CD4-positive, alpha-beta memory T cell (primary cell): ENCODE data around the gene DIAPH2. TPM values are rescaled to one million over a fixed set of nuclear protein-coding genes. Genes with fewer than 3 reads are reported as not detected.
A peak's percentile ranks its signal among the peaks of the same experiment; 100 is the strongest.

Source experiments
- CTCF ChIA-PET: fragments of 350-600 bp; sonication (Branson Sonifier 250); formaldehyde crosslinking; loops from one replicate; lab custom pipeline; 2021; ENCODE audit warnings: inconsistent platforms; ENCODE audit not compliant: partially characterized antibody; lab: Charles Lee
- POLR2A ChIA-PET: fragments of 350-600 bp; sonication (Branson Sonifier 250); formaldehyde crosslinking; loops from one replicate; lab custom pipeline; 2021; ENCODE audit not compliant: partially characterized antibody; lab: Charles Lee
- DNase-seq, 5 donors: peaks; one replicate each; pipeline versions ENCODE4 v3.0.0 to v3.0.0-alpha.2; 2020 to 2022; ENCODE audit warnings: mixed read lengths in 1 of 5
- H3K27ac ChIP-seq: one replicate; pipeline ENCODE4 v1.7.0; 2013; ENCODE audit warnings: low read depth, low read length
- H3K27me3 ChIP-seq: 2 replicates; pipeline ENCODE4 v1.7.0; 2013; ENCODE audit warnings: mild to moderate bottlenecking, low read length, moderate library complexity; ENCODE audit not compliant: insufficient read depth
- H3K36me3 ChIP-seq: 2 replicates; pipeline ENCODE4 v1.7.0; 2013; ENCODE audit warnings: mild to moderate bottlenecking, low read length, moderate library complexity; ENCODE audit not compliant: insufficient read depth
- H3K4me1 ChIP-seq: 2 replicates; pipeline ENCODE4 v1.7.0; 2013; ENCODE audit warnings: mild to moderate bottlenecking, low read length, moderate library complexity; ENCODE audit not compliant: insufficient read depth
- H3K4me3 ChIP-seq, 2 donors: one replicate each; pipeline ENCODE4 v1.7.0; 2013; ENCODE audit warnings: low read length in 2 of 2, mild to moderate bottlenecking in 1 of 2
- H3K9me3 ChIP-seq, 2 donors: one replicate each; pipeline ENCODE4 v1.7.0; 2013; ENCODE audit warnings: low read length in 2 of 2, control low read depth in 1 of 2; ENCODE audit not compliant: control insufficient read depth in 1 of 2
- H3K27ac Mint-ChIP-seq, 7 donors: one replicate each; pipeline ENCODE4 v1.8.0; 2020 to 2021; ENCODE audit warnings: mixed read lengths in 7 of 7, mild to moderate bottlenecking in 6 of 7, inconsistent platforms in 3 of 7, moderate library complexity in 3 of 7
- H3K27me3 Mint-ChIP-seq, 2 donors: one replicate each; pipeline ENCODE4 v1.8.0; 2020 to 2021; ENCODE audit warnings: mixed read lengths in 2 of 2
- H3K36me3 Mint-ChIP-seq, 2 donors: one replicate each; pipeline ENCODE4 v1.8.0; 2020 to 2021; ENCODE audit warnings: mixed read lengths in 2 of 2, inconsistent platforms in 1 of 2, mild to moderate bottlenecking in 1 of 2
- H3K4me1 Mint-ChIP-seq, 4 donors: one replicate each; pipeline ENCODE4 v1.8.0; 2020 to 2021; ENCODE audit warnings: mixed read lengths in 4 of 4, mild to moderate bottlenecking in 1 of 4
- H3K4me3 Mint-ChIP-seq, 8 donors: one replicate each; pipeline ENCODE4 v1.8.0; 2020 to 2021; ENCODE audit warnings: mixed read lengths in 8 of 8, mild to moderate bottlenecking in 7 of 8, moderate library complexity in 6 of 8, inconsistent platforms in 3 of 8
- H3K9me3 Mint-ChIP-seq, 8 donors: one replicate each; pipeline ENCODE4 v1.8.0; 2020 to 2021; ENCODE audit warnings: mixed read lengths in 8 of 8, mild to moderate bottlenecking in 5 of 8, inconsistent platforms in 3 of 8, moderate library complexity in 1 of 8
- intact Hi-C: fragments of 100-400 bp; cut with micrococcal nuclease; formaldehyde crosslinking; loops from one replicate; pipeline ENCODE4 v1.15.1; 2023
- polyA plus RNA-seq, 2 donors: library from polyadenylated mRNA; unstranded; fragments of 300-500 nt; fragmentation: Illumina TruSeq; gene quantifications; one replicate each; pipeline ENCODE4 v1.2.3, GENCODE V29; 2021
- total RNA-seq, 2 experiments: library from RNA; stranded (reverse); gene quantifications; one replicate each; pipeline ENCODE4 v1.2.3, GENCODE V29; 2021

DIAPH2 gene
- total and polyA plus RNA-seq, 4 experiments from 2014 or later, result 9.6 to 13.8 (median 11.6) TPM

GRCh38 chrX:97397371-97397770, 712.7 kb downstream of the DIAPH2 start:
- ChIA-PET POLR2A (no interaction called here), CTCF (no interaction called here)
- peaks cover 14 to 23% (median 21%) of the 10 kb centered on the region in 4 donors for H3K4me1 Mint-ChIP-seq
- peak overlapping the region in 1 of 7 donors; percentile 49 for H3K27ac Mint-ChIP-seq
- no peak overlapping the region for H3K4me3 ChIP-seq
- intact Hi-C loops, result no loop called here
- no peak overlapping the region for H3K4me3 Mint-ChIP-seq
- DNase-seq, result no peak
- no peaks in the 10 kb centered on the region for H3K27me3 Mint-ChIP-seq
- H3K4me1 ChIP-seq, result peaks cover 12% of the 10 kb centered on the region
- H3K9me3 ChIP-seq, result no peaks in the 10 kb centered on the region
- H3K27ac ChIP-seq, result no peak overlapping the region
- no peaks in the 10 kb centered on the region for H3K36me3 Mint-ChIP-seq
- H3K9me3 Mint-ChIP-seq, result no peaks in the 10 kb centered on the region
- H3K36me3 ChIP-seq, result no peaks in the 10 kb centered on the region
- no peaks in the 10 kb centered on the region for H3K27me3 ChIP-seq

- Histone ChIP-seq H3K4me3 (no peak overlapping the region), H3K9me3 (no peaks in the 10 kb centered on the region), H3K4me1 (peaks cover 12% of the 10 kb centered on the region), H3K36me3 (no peaks in the 10 kb centered on the region), H3K27me3 (no peaks in the 10 kb centered on the region), H3K27ac (no peak overlapping the region)
- CTCF ChIA-PET, result no interaction called here
- Mint-ChIP-seq H3K4me3 (no peak overlapping the region), H3K27ac (no peak overlapping the region), H3K9me3 (no peaks in the 10 kb centered on the region), H3K36me3 (no peaks in the 10 kb centered on the region), H3K27me3 (no peaks in the 10 kb centered on the region), H3K4me1 (peaks cover 14 to 23% (median 21%) of the 10 kb centered on the region in 4 donors)
- intact Hi-C loops, result no loop called here
- DNase-seq, result no peak
- POLR2A ChIA-PET, result no interaction called here
Observed at GRCh38 chrX:97398030-97398551, 713.4 kb downstream of the DIAPH2 start.

GRCh38 chrX:97399400-97399799, 714.8 kb downstream of the DIAPH2 start:
- Mint-ChIP-seq H3K27ac (no peak overlapping the region), H3K4me3 (no peak overlapping the region), H3K36me3 (no peaks in the 10 kb centered on the region), H3K4me1 (peaks cover 14 to 23% (median 21%) of the 10 kb centered on the region in 4 donors), H3K27me3 (no peaks in the 10 kb centered on the region), H3K9me3 (no peaks in the 10 kb centered on the region)
- ChIA-PET POLR2A (no interaction called here), CTCF (no interaction called here)
- no peak overlapping the region for H3K4me3 ChIP-seq
- DNase-seq, result no peak
- peaks cover 12% of the 10 kb centered on the region for H3K4me1 ChIP-seq
- no peak overlapping the region for H3K27ac ChIP-seq
- no peaks in the 10 kb centered on the region for H3K27me3 ChIP-seq
- intact Hi-C loops, result no loop called here
- no peaks in the 10 kb centered on the region for H3K9me3 ChIP-seq
- no peaks in the 10 kb centered on the region for H3K36me3 ChIP-seq

- no peak overlapping the region for H3K4me3 ChIP-seq
- H3K27me3 ChIP-seq, result no peaks in the 10 kb centered on the region
- ChIA-PET POLR2A (no interaction called here), CTCF (no interaction called here)
- H3K27ac ChIP-seq, result no peak overlapping the region
- H3K4me1 Mint-ChIP-seq, result peaks cover 14 to 23% (median 21%) of the 10 kb centered on the region in 4 donors
- H3K36me3 ChIP-seq, result no peaks in the 10 kb centered on the region
- no peak for DNase-seq
- no peaks in the 10 kb centered on the region for H3K27me3 Mint-ChIP-seq
- H3K4me3 Mint-ChIP-seq, result no peak overlapping the region
- H3K4me1 ChIP-seq, result peaks cover 12% of the 10 kb centered on the region
- intact Hi-C loops, result no loop called here
- H3K9me3 ChIP-seq, result no peaks in the 10 kb centered on the region
- no peaks in the 10 kb centered on the region for H3K9me3 Mint-ChIP-seq
- no peak overlapping the region for H3K27ac Mint-ChIP-seq
- H3K36me3 Mint-ChIP-seq, result no peaks in the 10 kb centered on the region
Observed at GRCh38 chrX:97400492-97400891, 715.9 kb downstream of the DIAPH2 start.

GRCh38 chrX:97401154-97401553, 716.5 kb downstream of the DIAPH2 start:
- Histone ChIP-seq H3K27me3 (no peaks in the 10 kb centered on the region), H3K36me3 (no peaks in the 10 kb centered on the region), H3K4me3 (no peak overlapping the region), H3K9me3 (no peaks in the 10 kb centered on the region), H3K4me1 (peaks cover 12% of the 10 kb centered on the region), H3K27ac (no peak overlapping the region)
- no peaks in the 10 kb centered on the region for H3K9me3 Mint-ChIP-seq
- POLR2A ChIA-PET, result no interaction called here
- peaks cover 14 to 23% (median 21%) of the 10 kb centered on the region in 4 donors for H3K4me1 Mint-ChIP-seq
- intact Hi-C loops, result no loop called here
- H3K27me3 Mint-ChIP-seq, result no peaks in the 10 kb centered on the region
- no peak for DNase-seq
- H3K4me3 Mint-ChIP-seq, result no peak overlapping the region
- H3K36me3 Mint-ChIP-seq, result no peaks in the 10 kb centered on the region
- CTCF ChIA-PET, result no interaction called here
- no peak overlapping the region for H3K27ac Mint-ChIP-seq

- Mint-ChIP-seq H3K27ac (no peak overlapping the region), H3K4me3 (no peak overlapping the region), H3K9me3 (no peaks in the 10 kb centered on the region), H3K4me1 (peaks cover 14 to 23% (median 21%) of the 10 kb centered on the region in 4 donors), H3K36me3 (no peaks in the 10 kb centered on the region), H3K27me3 (no peaks in the 10 kb centered on the region)
- no peaks in the 10 kb centered on the region for H3K9me3 ChIP-seq
- no peak overlapping the region for H3K4me3 ChIP-seq
- ChIA-PET CTCF (no interaction called here), POLR2A (no interaction called here)
- intact Hi-C loops, result no loop called here
- H3K4me1 ChIP-seq, result peaks cover 12% of the 10 kb centered on the region
- no peaks in the 10 kb centered on the region for H3K27me3 ChIP-seq
- DNase-seq, result no peak
- H3K36me3 ChIP-seq, result no peaks in the 10 kb centered on the region
- H3K27ac ChIP-seq, result no peak overlapping the region
Observed at GRCh38 chrX:97401586-97402136, 717.0 kb downstream of the DIAPH2 start.

GRCh38 chrX:97402333-97402732, 717.7 kb downstream of the DIAPH2 start:
- no peaks in the 10 kb centered on the region for H3K27me3 Mint-ChIP-seq
- POLR2A ChIA-PET, result no interaction called here
- Histone ChIP-seq H3K27ac (no peak overlapping the region), H3K9me3 (no peaks in the 10 kb centered on the region), H3K4me1 (peaks cover 12% of the 10 kb centered on the region), H3K4me3 (no peak overlapping the region), H3K27me3 (no peaks in the 10 kb centered on the region), H3K36me3 (no peaks in the 10 kb centered on the region)
- peaks cover 14 to 23% (median 20%) of the 10 kb centered on the region in 4 donors for H3K4me1 Mint-ChIP-seq
- no peak for DNase-seq
- CTCF ChIA-PET, result no interaction called here
- H3K9me3 Mint-ChIP-seq, result no peaks in the 10 kb centered on the region
- intact Hi-C loops, result no loop called here
- H3K36me3 Mint-ChIP-seq, result no peaks in the 10 kb centered on the region
- H3K4me3 Mint-ChIP-seq, result no peak overlapping the region
- no peak overlapping the region for H3K27ac Mint-ChIP-seq
